SK-N-SH (cell line): ENCODE data around the gene RBM10. TPM values are rescaled to one million over a fixed set of nuclear protein-coding genes. Genes with fewer than 3 reads are reported as not detected.
A peak's percentile ranks its signal among the peaks of the same experiment; 100 is the strongest.

ENCODE experiments used
- CTCF ChIA-PET: fragments of 300-600, 350-600 bp; formaldehyde crosslinking; extraction: SDS; loops from one replicate; lab custom pipeline; 2021; lab: Yijun Ruan, JAX
- POLR2A ChIA-PET: fragments of 350-600 bp; sonication (Branson Sonifier 250); formaldehyde crosslinking; extraction: SDS; loops from one replicate; lab custom pipeline; 2020; ENCODE audit warnings: antibody characterized with exemption, inconsistent platforms; lab: Yijun Ruan, JAX
- DNase-seq: peaks from one replicate; pipeline ENCODE4 v3.0.0; 2012
- H2AFZ ChIP-seq: fragments of 200-600 bp; sonication (generic); 2 replicates; pipeline ENCODE4 v1.8.1; 2016; ENCODE audit warnings: antibody characterized with exemption, mild to moderate bottlenecking, low read depth
- H3F3A ChIP-seq: fragments of 200-600 bp; sonication (generic); replicated peaks from 2 replicates; pipeline ENCODE3; 2016; ENCODE audit warnings: antibody characterized with exemption, mild to moderate bottlenecking; ENCODE audit not compliant: insufficient read depth
- H3K27ac ChIP-seq, 2 experiments: fragments of 200-500 bp in 1 of 2; fragments of 200-600 bp in 1 of 2; sonication (Bioruptor generic) in 1 of 2; sonication (generic), shearing (Covaris generic) in 1 of 2; 2 replicates each; pipeline versions ENCODE4 v1.5.1 to v1.6.1; 2014 to 2016; ENCODE audit warnings: low read depth in 2 of 2, inconsistent platforms in 1 of 2, low read length in 1 of 2, mild to moderate bottlenecking in 1 of 2, mixed read lengths in 1 of 2
- H3K27me3 ChIP-seq: fragments of 200-600 bp; sonication (generic), shearing (Covaris generic); 2 replicates; pipeline ENCODE4 v1.6.1; 2016; ENCODE audit warnings: mixed run types; ENCODE audit not compliant: insufficient read depth
- H3K36me3 ChIP-seq, 2 experiments: fragments of 200-500 bp in 1 of 2; fragments of 200-600 bp in 1 of 2; sonication (Bioruptor generic) in 1 of 2; sonication (generic) in 1 of 2; replicated peaks in 1 of 2; 2 replicates each; pipeline versions ENCODE3 to v1.5.1; 2014 to 2016; ENCODE audit warnings: low read length in 1 of 2, mild to moderate bottlenecking in 1 of 2; ENCODE audit not compliant: insufficient read depth in 2 of 2, control insufficient read depth in 1 of 2
- H3K4me1 ChIP-seq, 2 experiments: fragments of 200-500 bp in 1 of 2; fragments of 200-600 bp in 1 of 2; sonication (Bioruptor generic) in 1 of 2; sonication (generic), shearing (Covaris generic) in 1 of 2; 2 replicates each; pipeline versions ENCODE4 v1.5.1 to v1.6.1; 2014 to 2016; ENCODE audit warnings: low read depth in 1 of 2, low read length in 1 of 2, mixed run types in 1 of 2; ENCODE audit not compliant: insufficient read depth in 2 of 2, control insufficient read depth in 1 of 2
- H3K4me2 ChIP-seq: fragments of 200-600 bp; sonication (generic), shearing (Covaris generic); 2 replicates; pipeline ENCODE4 v1.6.1; 2017; ENCODE audit warnings: mixed run types
- H3K4me3 ChIP-seq, 2 experiments: fragments of 200-500 bp in 1 of 2; fragments of 200-600 bp in 1 of 2; sonication (Bioruptor generic) in 1 of 2; sonication (generic), shearing (Covaris generic) in 1 of 2; 2 replicates each; pipeline versions ENCODE4 v1.5.1 to v1.8.1; 2014 to 2016; ENCODE audit warnings: low read depth in 2 of 2, inconsistent platforms in 1 of 2, low read length in 1 of 2, mild to moderate bottlenecking in 1 of 2, mixed read lengths in 1 of 2, moderate library complexity in 1 of 2
- H3K79me2 ChIP-seq: fragments of 200-600 bp; sonication (generic); 2 replicates; pipeline ENCODE4 v1.8.1; 2017; ENCODE audit warnings: mild to moderate bottlenecking; ENCODE audit not compliant: insufficient read depth
- H3K9ac ChIP-seq: fragments of 200-600 bp; sonication (generic); 2 replicates; pipeline ENCODE4 v1.6.1; 2017; ENCODE audit warnings: mixed run types
- H3K9me2 ChIP-seq: fragments of 200-600 bp; sonication (generic); 2 replicates; pipeline ENCODE4 v1.6.1; 2017; ENCODE audit warnings: mixed run types
- H3K9me3 ChIP-seq: fragments of 200-600 bp; sonication (generic); 2 replicates; pipeline ENCODE4 v1.6.1; 2017; ENCODE audit warnings: mixed run types, mild to moderate bottlenecking, moderate library complexity
- H4K20me1 ChIP-seq: fragments of 200-600 bp; sonication (generic); 2 replicates; pipeline ENCODE4 v1.6.1; 2017; ENCODE audit warnings: mild to moderate bottlenecking, mixed run types; ENCODE audit not compliant: insufficient read depth
- CHD2 ChIP-seq: fragments of 150-350 bp; IDR thresholded peaks from 2 replicates; pipeline ENCODE4 v1.6.1; 2018; ENCODE audit warnings: low read length; ENCODE audit not compliant: partially characterized antibody
- EP300 ChIP-seq, 2 experiments: IDR thresholded peaks; 2 replicates each; pipeline versions ENCODE4 v1.4.0 to v1.6.1; 2012; ENCODE audit warnings: borderline replicate concordance in 1 of 2, low read depth in 1 of 2, low read length in 1 of 2
- EZH2phosphoT487 ChIP-seq: fragments of 200-600 bp; sonication (generic); IDR thresholded peaks from 2 replicates; pipeline ENCODE4 v1.6.1; 2017; ENCODE audit warnings: low read depth, mixed run types, mild to moderate bottlenecking, antibody characterized with exemption, moderate library complexity, borderline replicate concordance
- FOSL2 ChIP-seq: IDR thresholded peaks from 2 replicates; pipeline ENCODE4 v1.4.0; 2012; ENCODE audit warnings: low read depth, mild to moderate bottlenecking, moderate library complexity, borderline replicate concordance
- GATA2 ChIP-seq: sonication (generic); formaldehyde crosslinking; IDR thresholded peaks from 2 replicates; pipeline ENCODE4 v1.5.0; 2020; ENCODE audit warnings: mild to moderate bottlenecking, missing genetic modification reagents
- MAX ChIP-seq: IDR thresholded peaks from 2 replicates; pipeline ENCODE4 v1.4.0; 2012; ENCODE audit warnings: low read depth
- MEF2A ChIP-seq: IDR thresholded peaks from 2 replicates; pipeline ENCODE4 v1.4.0; 2012; ENCODE audit warnings: low read depth, borderline replicate concordance
- MXI1 ChIP-seq: IDR thresholded peaks from 2 replicates; pipeline ENCODE4 v1.6.1; 2012; ENCODE audit warnings: mild to moderate bottlenecking, low read depth, low read length, improper control_type of control experiment
- NRF1 ChIP-seq: IDR thresholded peaks from 2 replicates; pipeline ENCODE4 v1.6.1; 2012; ENCODE audit warnings: low read depth, mild to moderate bottlenecking, low read length
- POLR2AphosphoS5 ChIP-seq: IDR thresholded peaks from 2 replicates; pipeline ENCODE4 v1.6.1; 2012; ENCODE audit warnings: low read depth, low read length
- RAD21 ChIP-seq: IDR thresholded peaks from 2 replicates; pipeline ENCODE4 v1.6.1; 2012; ENCODE audit warnings: mild to moderate bottlenecking, low read length
- SMC3 ChIP-seq: IDR thresholded peaks from 2 replicates; pipeline ENCODE4 v1.6.1; 2012; ENCODE audit warnings: low read depth, low read length, improper control_type of control experiment
- TAF1 ChIP-seq: IDR thresholded peaks from 2 replicates; pipeline ENCODE4 v1.6.1; 2012; ENCODE audit warnings: low read depth, mild to moderate bottlenecking, low read length, moderate library complexity, borderline replicate concordance
- YY1 ChIP-seq: IDR thresholded peaks from 2 replicates; pipeline ENCODE4 v1.4.0; 2012; ENCODE audit warnings: low read depth, mild to moderate bottlenecking
- WGBS: methylation state at CpG from one replicate; pipeline ENCODE4 v1.1.6; 2017; ENCODE audit warnings: low lambda C conversion rate; 5-methylcytosine and 5-hydroxymethylcytosine counted together
- polyA plus RNA-seq, 3 experiments: library from polyadenylated mRNA; depleted of rRNA; stranded (reverse); fragments of >200 nt; gene quantifications; 2 replicates each; pipeline ENCODE4 v1.2.3, GENCODE V29; 2012
- TF ChIP-seq, protein P1 (sequence below): fragments of 150-350 bp; IDR thresholded peaks from 2 replicates; pipeline ENCODE4 v1.6.1; 2017; ENCODE audit warnings: antibody characterized with exemption, low read length, low read depth, borderline replicate concordance
- TF ChIP-seq, protein P2 (sequence below): IDR thresholded peaks from 2 replicates; pipeline ENCODE4; 2012

Gene RBM10
- polyA plus RNA-seq, 1 of the 3 experiments (the other 2 are of a cell fraction) = 34.4 TPM

DNA sequence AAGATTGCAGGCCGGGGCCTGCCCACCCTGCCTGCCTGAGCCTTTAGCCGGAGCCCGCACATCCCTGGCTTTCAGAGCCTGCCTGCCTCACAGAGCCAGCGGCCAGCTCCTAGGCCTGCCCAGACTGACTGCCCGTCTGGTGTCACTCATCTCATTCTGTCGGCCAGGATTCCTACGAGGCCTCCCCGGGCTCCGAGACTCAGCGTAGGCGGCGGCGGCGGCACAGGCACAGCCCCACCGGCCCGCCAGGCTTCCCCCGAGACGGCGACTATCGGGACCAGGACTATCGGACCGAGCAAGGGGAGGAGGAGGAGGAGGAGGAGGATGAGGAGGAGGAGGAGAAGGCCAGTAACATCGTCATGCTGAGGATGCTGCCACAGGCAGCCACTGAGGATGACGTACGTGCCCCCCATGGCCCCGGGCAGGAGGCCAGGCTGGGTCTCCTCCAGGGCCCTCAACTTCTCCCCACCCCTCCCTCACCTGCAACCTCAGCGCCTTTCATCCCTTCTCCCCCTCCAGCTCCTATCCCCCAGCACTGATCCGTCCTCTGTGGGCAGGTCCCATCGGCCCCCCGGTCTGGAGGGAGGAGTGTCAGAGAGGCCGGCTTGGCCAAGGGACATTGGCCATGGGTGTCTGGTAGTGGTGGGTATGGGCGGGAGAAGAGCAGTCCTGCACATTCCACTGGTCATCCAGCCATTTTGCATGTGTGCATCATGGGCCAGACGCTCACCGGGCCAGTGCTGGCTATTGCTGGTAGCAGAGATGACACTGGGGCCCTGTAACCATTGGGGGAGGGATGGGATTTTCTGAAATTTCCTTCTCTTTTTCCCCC is 26.1 kb downstream of the RBM10 start:
- no peak overlapping the region for H3K27ac ChIP-seq
- no peaks in the 10 kb centered on the region for H3K9me3 ChIP-seq
- H3K9ac ChIP-seq = no peak overlapping the region
- H3K4me2 ChIP-seq = no peak overlapping the region
- POLR2A ChIA-PET = no interaction called here
- peaks cover 0 to 10% of the 10 kb centered on the region in 2 experiments for H3K36me3 ChIP-seq
- H3K79me2 ChIP-seq = peaks cover 14% of the 10 kb centered on the region
- peaks cover 28% of the 10 kb centered on the region; the same call in 1 of the 2 replicates for H3K27me3 ChIP-seq
- no peaks in the 10 kb centered on the region for H3K4me1 ChIP-seq
- H3K4me3 ChIP-seq = no peak overlapping the region
- no peak overlapping the region for H2AFZ ChIP-seq
- H4K20me1 ChIP-seq = no peaks in the 10 kb centered on the region
- CTCF ChIA-PET = no interaction called here
- peak; percentile 20 for DNase-seq
- 50% methylated on average over 14 of the region's 34 CpGs for WGBS
- no peaks in the 10 kb centered on the region for H3K9me2 ChIP-seq
- no peak for TF ChIP-seq EP300 (IDR thresholded peaks at IDR 0.05; ENCODE audit: borderline replicate concordance in 1 of 2, low read depth in 1 of 2, low read length in 1 of 2)
- TF ChIP-seq GATA2 (CRISPR knock-in tag) = no peak
- TF ChIP-seq, protein P1, sequence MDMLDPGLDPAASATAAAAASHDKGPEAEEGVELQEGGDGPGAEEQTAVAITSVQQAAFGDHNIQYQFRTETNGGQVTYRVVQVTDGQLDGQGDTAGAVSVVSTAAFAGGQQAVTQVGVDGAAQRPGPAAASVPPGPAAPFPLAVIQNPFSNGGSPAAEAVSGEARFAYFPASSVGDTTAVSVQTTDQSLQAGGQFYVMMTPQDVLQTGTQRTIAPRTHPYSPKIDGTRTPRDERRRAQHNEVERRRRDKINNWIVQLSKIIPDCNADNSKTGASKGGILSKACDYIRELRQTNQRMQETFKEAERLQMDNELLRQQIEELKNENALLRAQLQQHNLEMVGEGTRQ = no peak
- H3F3A ChIP-seq = no peaks in the 10 kb centered on the region

DNA sequence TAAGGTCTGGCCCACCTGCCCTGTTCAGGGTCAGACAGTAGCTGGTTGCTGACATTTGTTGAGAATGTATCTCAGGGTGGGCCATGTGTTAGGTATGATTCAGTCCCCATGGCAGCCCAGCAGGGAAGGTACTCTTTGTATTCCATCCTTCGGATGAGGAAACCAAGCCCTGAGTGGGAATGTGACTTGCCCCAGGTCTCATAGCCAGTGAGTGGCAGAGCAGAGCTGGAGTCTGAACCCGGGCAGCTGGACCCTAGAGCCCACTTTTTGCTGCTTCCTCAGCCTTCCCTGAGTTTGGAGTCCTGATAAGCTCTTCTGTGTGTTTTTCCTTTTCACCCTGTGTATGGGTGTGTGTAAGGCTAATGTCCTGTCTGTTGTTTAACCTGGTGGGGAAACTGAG is 27.0 kb downstream of the RBM10 start:
- CTCF ChIA-PET = no interaction called here
- no peak overlapping the region for H3K9ac ChIP-seq
- no peak overlapping the region for H3K4me2 ChIP-seq
- DNase-seq = no peak
- H3F3A ChIP-seq = no peaks in the 10 kb centered on the region
- no peak overlapping the region for H3K4me3 ChIP-seq
- no peaks in the 10 kb centered on the region for H4K20me1 ChIP-seq
- H3K36me3 ChIP-seq = peaks cover 0 to 14% of the 10 kb centered on the region in 2 experiments
- H3K27ac ChIP-seq = no peak overlapping the region
- POLR2A ChIA-PET = no interaction called here
- peaks cover 35% of the 10 kb centered on the region; the same call in 1 of the 2 replicates for H3K27me3 ChIP-seq
- no peaks in the 10 kb centered on the region for H3K9me3 ChIP-seq
- no peaks in the 10 kb centered on the region for H3K9me2 ChIP-seq
- H2AFZ ChIP-seq = no peak overlapping the region
- no peak for TF ChIP-seq YY1
- TF ChIP-seq, all 33 proteins: peak for 0
- Histone ChIP-seq H3K79me2 (peaks cover 7% of the 10 kb centered on the region), H3K4me1 (no peaks in the 10 kb centered on the region)
- 19% methylated on average over 2 of the region's 2 CpGs for WGBS

DNA sequence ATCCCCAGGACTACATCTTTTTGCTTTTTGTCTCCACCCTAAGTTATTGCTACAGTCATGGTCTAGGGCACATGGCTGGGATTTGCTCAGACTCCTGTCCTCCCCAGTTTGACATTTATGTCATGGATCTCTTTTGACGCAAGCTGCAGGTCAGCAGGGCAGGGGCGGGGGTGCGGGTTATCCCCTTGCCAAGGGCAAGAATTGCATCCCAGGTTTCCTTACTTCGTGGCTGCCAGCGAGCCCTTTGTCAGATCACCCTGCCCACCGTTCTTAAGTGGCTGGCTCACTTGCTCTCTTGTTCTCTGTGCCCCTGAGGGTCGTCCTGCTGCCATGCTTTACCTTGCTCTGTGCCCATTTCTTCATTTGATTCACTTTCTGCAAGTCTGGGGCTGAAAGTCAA is 27.5 kb downstream of the RBM10 start:
- CTCF ChIA-PET = no interaction called here
- no peaks in the 10 kb centered on the region for H3K4me1 ChIP-seq
- WGBS = 57% methylated on average over 6 of the region's 7 CpGs
- TF ChIP-seq SMC3 (no peak), RAD21 (no peak), TAF1 (no peak), MEF2A (no peak), MAX (no peak), NRF1 (no peak), CHD2 (no peak), POLR2AphosphoS5 (no peak), EP300 (IDR thresholded peaks at IDR 0.05; ENCODE audit: borderline replicate concordance in 1 of 2, low read depth in 1 of 2, low read length in 1 of 2) (no peak), EZH2phosphoT487 (no peak), MXI1 (no peak), FOSL2 (no peak), GATA2 (CRISPR knock-in tag) (no peak)
- TF ChIP-seq, protein P2, sequence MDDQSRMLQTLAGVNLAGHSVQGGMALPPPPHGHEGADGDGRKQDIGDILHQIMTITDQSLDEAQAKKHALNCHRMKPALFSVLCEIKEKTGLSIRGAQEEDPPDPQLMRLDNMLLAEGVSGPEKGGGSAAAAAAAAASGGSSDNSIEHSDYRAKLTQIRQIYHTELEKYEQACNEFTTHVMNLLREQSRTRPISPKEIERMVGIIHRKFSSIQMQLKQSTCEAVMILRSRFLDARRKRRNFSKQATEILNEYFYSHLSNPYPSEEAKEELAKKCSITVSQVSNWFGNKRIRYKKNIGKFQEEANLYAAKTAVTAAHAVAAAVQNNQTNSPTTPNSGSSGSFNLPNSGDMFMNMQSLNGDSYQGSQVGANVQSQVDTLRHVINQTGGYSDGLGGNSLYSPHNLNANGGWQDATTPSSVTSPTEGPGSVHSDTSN = no peak
- TF ChIP-seq, protein P1 = no peak

More for the DNA sequence above, 27.5 kb downstream of the RBM10 start:
- Histone ChIP-seq H3K27ac (no peak overlapping the region), H4K20me1 (no peaks in the 10 kb centered on the region), H3K9me3 (no peaks in the 10 kb centered on the region), H3F3A (no peaks in the 10 kb centered on the region), H3K9me2 (no peaks in the 10 kb centered on the region), H2AFZ (no peak overlapping the region), H3K4me3 (no peak overlapping the region), H3K4me2 (no peak overlapping the region), H3K36me3 (peaks cover 0 to 14% of the 10 kb centered on the region in 2 experiments), H3K9ac (no peak overlapping the region), H3K27me3 (peaks cover 38% of the 10 kb centered on the region; the same call in 1 of the 2 replicates), H3K79me2 (peaks cover 6% of the 10 kb centered on the region; the same call in 1 of the 2 replicates)
- DNase-seq = no peak
- POLR2A ChIA-PET = no interaction called here
